IPS-18a (cell line): ENCODE measurements around the gene NOL4L.
"Not testable (repeated sequence)": the region's sequence is repeated elsewhere in the genome, so short reads cannot be mapped to it uniquely, and the experiment has no call there.

ENCODE experiments used
- H3K27ac ChIP-seq: one replicate; pipeline ENCODE4 v1.5.1; 2013; ENCODE audit warnings: low read length
- H3K27me3 ChIP-seq: one replicate; pipeline ENCODE4 v1.6.1; 2013; ENCODE audit warnings: mild to moderate bottlenecking, low read length; ENCODE audit not compliant: control insufficient read depth, insufficient read depth
- H3K36me3 ChIP-seq: one replicate; pipeline ENCODE4 v1.6.1; 2013; ENCODE audit warnings: low read depth, low read length; ENCODE audit not compliant: control insufficient read depth
- H3K4me1 ChIP-seq: one replicate; pipeline ENCODE4 v1.6.1; 2013; ENCODE audit warnings: low read depth, low read length; ENCODE audit not compliant: control insufficient read depth
- H3K4me3 ChIP-seq: one replicate; pipeline ENCODE4 v1.5.1; 2013; ENCODE audit warnings: low read length
- H3K9ac ChIP-seq: one replicate; pipeline ENCODE4 v1.6.1; 2013; ENCODE audit warnings: mild to moderate bottlenecking, low read length, moderate library complexity
- H3K9me3 ChIP-seq: one replicate; pipeline ENCODE4 v1.6.1; 2013; ENCODE audit warnings: low read depth, low read length; ENCODE audit not compliant: control insufficient read depth

Gene NOL4L

DNA sequence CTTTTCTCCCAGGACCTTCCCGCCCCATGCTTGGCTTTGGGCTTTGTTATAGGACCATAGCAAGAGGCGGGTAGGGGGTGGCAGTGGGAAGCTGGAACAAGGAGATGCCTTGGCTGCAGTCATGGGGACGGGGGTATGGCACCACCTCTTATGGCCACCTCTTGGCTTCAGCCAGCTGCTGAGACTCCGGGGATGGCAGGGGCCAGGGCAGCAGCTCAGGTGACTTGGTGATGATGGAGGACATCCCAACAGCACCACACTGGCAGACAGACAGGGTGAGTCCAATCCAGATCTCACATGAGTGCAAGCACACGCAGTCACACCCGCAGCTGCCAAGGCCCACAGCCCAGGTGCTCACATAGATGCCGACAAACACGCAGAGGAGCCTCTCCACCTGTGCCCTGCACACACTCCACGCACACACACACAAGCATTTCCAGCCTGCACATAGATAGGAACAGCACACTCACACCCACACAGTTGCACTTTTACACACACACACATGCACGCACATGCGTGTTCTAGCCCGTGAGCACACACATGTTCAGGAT lies 6.2 kb downstream of the NOL4L start:
- no peaks in the 10 kb centered on the region for H3K36me3 ChIP-seq
- no peak overlapping the region for H3K27ac ChIP-seq
- H3K4me1 ChIP-seq: peaks cover 3% of the 10 kb centered on the region
- H3K9me3 ChIP-seq: no peaks in the 10 kb centered on the region
- no peak overlapping the region for H3K9ac ChIP-seq
- H3K27me3 ChIP-seq: peaks cover 12% of the 10 kb centered on the region
- no peak overlapping the region for H3K4me3 ChIP-seq

- H3K4me1 ChIP-seq, H3K9ac ChIP-seq, H3K4me3 ChIP-seq, H3K27ac ChIP-seq, H3K36me3 ChIP-seq, H3K9me3 ChIP-seq: not testable (repeated sequence)
- peaks cover 12% of the 10 kb centered on the region for H3K27me3 ChIP-seq
Measured at GRCh38 chr20:32578062-32578461, 7.1 kb downstream of the NOL4L start.

DNA sequence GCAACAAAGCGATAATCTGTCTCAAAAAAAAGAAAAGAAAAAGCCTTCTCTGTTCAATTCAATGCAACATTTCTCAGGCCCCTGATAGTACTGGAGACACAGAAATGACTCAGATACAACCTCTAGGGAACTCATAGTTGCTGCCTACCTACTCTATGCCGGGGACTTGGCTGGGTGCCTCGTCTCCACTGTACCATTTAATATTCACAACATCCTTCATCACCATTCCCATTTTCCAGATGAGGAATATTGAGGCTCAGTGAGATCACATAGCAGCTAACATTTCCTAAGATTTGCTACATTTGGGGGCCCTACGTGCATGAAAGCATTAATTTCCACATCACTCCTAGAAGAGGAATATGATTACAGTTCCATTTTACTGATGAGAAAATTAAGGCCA lies 7.5 kb downstream of the NOL4L start:
- Histone ChIP-seq H3K4me1 (peaks cover 3% of the 10 kb centered on the region), H3K9ac (no peak overlapping the region), H3K4me3 (no peak overlapping the region), H3K36me3 (no peaks in the 10 kb centered on the region), H3K27me3 (peaks cover 9% of the 10 kb centered on the region), H3K27ac (no peak overlapping the region), H3K9me3 (no peaks in the 10 kb centered on the region)

DNA sequence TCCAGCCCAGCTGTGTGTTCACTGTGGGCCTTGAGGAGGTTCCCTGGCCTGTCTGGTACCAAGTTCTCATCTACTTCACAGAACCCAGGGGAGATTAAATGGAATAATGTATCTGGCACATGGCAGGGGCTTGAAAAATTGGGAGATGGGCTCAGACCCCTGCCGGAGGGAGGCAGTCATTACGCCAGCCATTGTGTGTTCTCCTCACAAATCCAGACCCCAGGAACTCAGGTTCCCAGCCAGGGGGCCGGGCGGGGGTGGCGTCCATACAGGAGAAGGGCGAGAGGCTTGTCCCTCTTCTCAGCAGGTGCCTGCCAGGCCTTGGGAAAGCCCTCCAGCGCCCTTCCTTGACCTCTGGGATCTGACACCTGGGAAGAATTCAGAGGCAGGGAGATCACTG lies 8.1 kb downstream of the NOL4L start:
- H3K36me3 ChIP-seq: no peaks in the 10 kb centered on the region
- H3K9ac ChIP-seq: no peak overlapping the region
- no peaks in the 10 kb centered on the region for H3K9me3 ChIP-seq
- H3K27me3 ChIP-seq: peaks cover 2% of the 10 kb centered on the region
- no peak overlapping the region for H3K27ac ChIP-seq
- peaks cover 3% of the 10 kb centered on the region for H3K4me1 ChIP-seq
- H3K4me3 ChIP-seq: no peak overlapping the region

GRCh38 chr20:32576560-32576959 lies 8.6 kb downstream of the NOL4L start:
- Histone ChIP-seq H3K9me3 (no peaks in the 10 kb centered on the region), H3K27me3 (no peaks in the 10 kb centered on the region), H3K4me1 (peaks cover 3% of the 10 kb centered on the region), H3K9ac (no peak overlapping the region), H3K27ac (no peak overlapping the region), H3K36me3 (no peaks in the 10 kb centered on the region), H3K4me3 (no peak overlapping the region)

- H3K9me3 ChIP-seq: no peaks in the 10 kb centered on the region
- no peak overlapping the region for H3K9ac ChIP-seq
- H3K4me3 ChIP-seq: no peak overlapping the region
- H3K27ac ChIP-seq: no peak overlapping the region
- no peaks in the 10 kb centered on the region for H3K36me3 ChIP-seq
- H3K27me3 ChIP-seq: no peaks in the 10 kb centered on the region
- peaks cover under 1% of the 10 kb centered on the region for H3K4me1 ChIP-seq
Measured at GRCh38 chr20:32575805-32576204, 9.3 kb downstream of the NOL4L start.

DNA sequence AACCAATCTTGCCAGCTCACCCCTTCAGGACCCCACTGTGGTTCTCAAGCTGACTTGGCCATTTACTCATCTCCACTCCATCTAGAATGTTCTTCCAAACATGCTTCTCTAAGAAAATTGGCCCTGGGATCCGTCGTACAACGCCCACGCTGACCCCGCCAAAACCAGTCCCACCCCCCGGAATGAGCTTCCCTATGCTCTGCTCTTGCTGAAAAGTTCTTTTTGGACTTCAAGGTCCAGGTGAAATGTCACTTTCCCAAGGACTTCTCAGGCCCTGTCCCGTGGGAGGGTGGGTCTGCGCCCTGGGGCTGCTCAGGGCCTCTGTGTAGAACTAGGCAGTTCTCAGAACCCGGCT lies 9.9 kb downstream of the NOL4L start:
- no peaks in the 10 kb centered on the region for H3K36me3 ChIP-seq
- peaks cover 3% of the 10 kb centered on the region for H3K4me1 ChIP-seq
- H3K9ac ChIP-seq: no peak overlapping the region
- no peaks in the 10 kb centered on the region for H3K27me3 ChIP-seq
- no peak overlapping the region for H3K4me3 ChIP-seq
- no peak overlapping the region for H3K27ac ChIP-seq
- no peaks in the 10 kb centered on the region for H3K9me3 ChIP-seq

GRCh38 chr20:32574296-32575226 lies 10.6 kb downstream of the NOL4L start:
- H3K27ac ChIP-seq: no peak overlapping the region
- H3K36me3 ChIP-seq: no peaks in the 10 kb centered on the region
- H3K9me3 ChIP-seq: no peaks in the 10 kb centered on the region
- no peak overlapping the region for H3K9ac ChIP-seq
- peaks cover 3% of the 10 kb centered on the region for H3K4me1 ChIP-seq
- no peaks in the 10 kb centered on the region for H3K27me3 ChIP-seq
- H3K4me3 ChIP-seq: no peak overlapping the region

- no peaks in the 10 kb centered on the region for H3K36me3 ChIP-seq
- H3K4me1 ChIP-seq: peaks cover 3% of the 10 kb centered on the region
Measured at GRCh38 chr20:32573167-32573851, 11.8 kb downstream of the NOL4L start.

DNA sequence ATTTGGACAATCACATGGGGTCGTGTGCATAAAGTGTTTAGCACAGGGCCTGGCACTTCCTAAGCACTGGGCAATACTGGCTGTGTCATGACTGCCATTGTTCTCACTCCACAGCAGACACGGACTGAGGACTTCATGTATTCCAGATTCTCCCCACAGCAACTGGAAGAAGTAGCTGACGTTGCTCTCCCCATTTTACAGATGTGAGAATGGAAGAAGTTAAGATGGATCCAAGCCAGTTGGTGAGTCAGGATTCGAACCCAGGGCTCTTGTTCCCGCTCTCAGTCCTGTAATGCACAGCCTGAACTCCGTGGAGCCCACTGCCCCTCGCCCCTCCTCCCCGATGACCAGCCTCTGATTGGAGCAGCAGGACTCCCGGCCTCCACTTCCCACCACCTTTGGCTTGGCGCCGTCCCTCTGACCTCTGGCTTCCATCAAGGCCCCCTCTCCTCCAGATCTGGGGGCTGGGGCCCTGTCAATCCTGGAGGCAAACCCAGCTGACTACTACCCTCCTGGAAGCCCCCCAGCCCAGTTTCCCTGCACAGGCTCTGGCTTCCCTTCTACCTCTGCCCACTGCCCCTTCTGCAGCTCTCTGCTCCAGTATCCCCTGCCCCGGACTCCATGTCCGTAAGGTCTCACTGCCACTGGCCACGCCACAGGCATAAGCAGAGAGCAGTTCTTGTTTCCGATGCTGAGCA lies 12.7 kb downstream of the NOL4L start:
- no peaks in the 10 kb centered on the region for H3K9me3 ChIP-seq
- H3K4me1 ChIP-seq: peaks cover 3% of the 10 kb centered on the region
- H3K4me3 ChIP-seq: no peak overlapping the region

More at GRCh38 chr20:32573167-32573851, 11.8 kb downstream of the NOL4L start:
- Histone ChIP-seq H3K27me3 (no peaks in the 10 kb centered on the region), H3K4me3 (no peak overlapping the region), H3K9ac (no peak overlapping the region), H3K9me3 (no peaks in the 10 kb centered on the region), H3K27ac (no peak overlapping the region)

DNA sequence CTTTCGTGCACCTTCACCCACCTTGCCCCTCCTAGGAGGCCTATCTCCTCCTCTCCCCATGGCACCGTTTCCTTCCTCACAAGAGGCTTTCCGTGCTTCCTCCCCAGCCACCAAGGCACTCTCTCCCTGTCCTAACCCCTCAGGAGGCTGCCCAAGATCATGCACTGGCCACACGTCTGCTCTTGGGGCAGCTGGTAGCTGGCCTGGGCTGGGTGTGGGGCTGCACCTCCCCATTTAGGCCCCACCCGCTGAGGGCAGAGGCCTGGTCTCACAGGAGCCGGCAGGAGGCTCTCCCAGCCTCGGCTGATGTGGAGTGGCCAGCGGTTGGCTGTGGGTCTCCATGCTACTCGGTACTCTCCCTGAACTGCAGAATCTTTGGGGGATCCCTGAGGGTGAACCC lies 13.6 kb downstream of the NOL4L start:
- H3K4me3 ChIP-seq: no peak overlapping the region
- H3K27ac ChIP-seq: no peak overlapping the region
- H3K9ac ChIP-seq: no peak overlapping the region
- H3K27me3 ChIP-seq: no peaks in the 10 kb centered on the region
- no peaks in the 10 kb centered on the region for H3K36me3 ChIP-seq
- H3K4me1 ChIP-seq: peaks cover 3% of the 10 kb centered on the region
- H3K9me3 ChIP-seq: no peaks in the 10 kb centered on the region

More for the DNA sequence above, 12.7 kb downstream of the NOL4L start:
- Histone ChIP-seq H3K9ac (no peak overlapping the region), H3K36me3 (no peaks in the 10 kb centered on the region), H3K27me3 (no peaks in the 10 kb centered on the region), H3K27ac (no peak overlapping the region)
